ENCODE results near the gene PRR7. TPM values are rescaled to one million over a fixed set of nuclear protein-coding genes. Genes with fewer than 3 reads are reported as not detected.

The PRR7 gene
- total RNA-seq, 4 donors from 2014 or later: 5.1 to 11.2 (median 7.5) TPM

DNA sequence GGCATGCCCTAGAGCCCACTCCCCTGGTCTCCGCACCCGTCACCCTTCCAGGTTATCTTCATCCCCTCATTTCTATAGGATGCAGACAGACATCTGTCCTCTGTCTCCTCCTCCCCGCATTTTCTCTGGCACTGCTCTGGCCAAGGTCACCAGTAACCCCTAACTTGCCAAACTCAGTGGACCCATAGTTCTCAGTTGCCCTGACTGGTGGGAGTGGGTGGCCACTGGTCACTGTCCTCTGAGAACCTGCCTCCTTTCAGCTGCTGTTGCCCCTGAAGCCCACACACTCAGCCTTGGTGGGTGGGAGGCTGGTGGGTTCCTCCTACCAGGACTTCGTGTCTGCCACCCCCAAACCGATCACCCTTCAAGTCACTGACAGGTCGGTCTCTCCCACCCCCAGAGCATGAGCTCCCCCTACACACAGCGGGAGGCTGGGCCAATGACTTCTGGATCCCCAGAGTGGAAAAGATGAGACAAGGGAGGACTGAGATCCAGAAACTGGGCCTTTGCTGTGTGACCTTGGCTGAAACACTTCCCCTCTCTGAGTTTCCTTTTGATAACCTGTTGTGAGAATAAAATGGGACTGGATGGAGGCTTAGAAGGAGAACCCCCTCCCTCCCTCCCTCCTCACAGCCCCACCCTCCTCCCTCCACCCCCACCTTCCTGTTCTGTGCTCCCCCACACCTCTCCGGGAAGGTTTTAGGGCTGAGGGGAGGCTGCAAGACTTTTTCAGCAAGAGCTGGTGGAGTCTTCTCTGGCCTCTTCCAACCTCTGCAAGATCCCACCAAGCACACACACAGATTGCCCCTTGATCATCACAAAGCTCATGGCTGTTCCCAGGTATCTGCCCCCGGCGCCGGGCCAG, 29.2 kb downstream of the PRR7 start:
- peaks cover 0 to 85% (median 29%) of the 10 kb centered on the region in 4 donors for H3K4me1 ChIP-seq
- H3K27ac ChIP-seq: peak overlapping the region in 3 of 4 donors; percentile 23 to 97 (median 81)
- WGBS, 2 donors: 57 to 63% methylated on average over 11 of the region's 11 CpGs
- H3K4me3 ChIP-seq: no peak overlapping the region
- DNase-seq (ENCODE audit: low spot score in 2 of 2): no peak
- no peaks in the 10 kb centered on the region for H3K9me3 ChIP-seq
- TF ChIP-seq, protein P1, sequence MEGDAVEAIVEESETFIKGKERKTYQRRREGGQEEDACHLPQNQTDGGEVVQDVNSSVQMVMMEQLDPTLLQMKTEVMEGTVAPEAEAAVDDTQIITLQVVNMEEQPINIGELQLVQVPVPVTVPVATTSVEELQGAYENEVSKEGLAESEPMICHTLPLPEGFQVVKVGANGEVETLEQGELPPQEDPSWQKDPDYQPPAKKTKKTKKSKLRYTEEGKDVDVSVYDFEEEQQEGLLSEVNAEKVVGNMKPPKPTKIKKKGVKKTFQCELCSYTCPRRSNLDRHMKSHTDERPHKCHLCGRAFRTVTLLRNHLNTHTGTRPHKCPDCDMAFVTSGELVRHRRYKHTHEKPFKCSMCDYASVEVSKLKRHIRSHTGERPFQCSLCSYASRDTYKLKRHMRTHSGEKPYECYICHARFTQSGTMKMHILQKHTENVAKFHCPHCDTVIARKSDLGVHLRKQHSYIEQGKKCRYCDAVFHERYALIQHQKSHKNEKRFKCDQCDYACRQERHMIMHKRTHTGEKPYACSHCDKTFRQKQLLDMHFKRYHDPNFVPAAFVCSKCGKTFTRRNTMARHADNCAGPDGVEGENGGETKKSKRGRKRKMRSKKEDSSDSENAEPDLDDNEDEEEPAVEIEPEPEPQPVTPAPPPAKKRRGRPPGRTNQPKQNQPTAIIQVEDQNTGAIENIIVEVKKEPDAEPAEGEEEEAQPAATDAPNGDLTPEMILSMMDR (IDR thresholded peaks at IDR 0.05): no peak
- TF ChIP-seq EP300 (IDR thresholded peaks at IDR 0.05): no peak
- TF ChIP-seq POLR2A (IDR thresholded peaks at IDR 0.05): no peak
- no peaks in the 10 kb centered on the region for H3K36me3 ChIP-seq
- H3K27me3 ChIP-seq: no peaks in the 10 kb centered on the region

DNA sequence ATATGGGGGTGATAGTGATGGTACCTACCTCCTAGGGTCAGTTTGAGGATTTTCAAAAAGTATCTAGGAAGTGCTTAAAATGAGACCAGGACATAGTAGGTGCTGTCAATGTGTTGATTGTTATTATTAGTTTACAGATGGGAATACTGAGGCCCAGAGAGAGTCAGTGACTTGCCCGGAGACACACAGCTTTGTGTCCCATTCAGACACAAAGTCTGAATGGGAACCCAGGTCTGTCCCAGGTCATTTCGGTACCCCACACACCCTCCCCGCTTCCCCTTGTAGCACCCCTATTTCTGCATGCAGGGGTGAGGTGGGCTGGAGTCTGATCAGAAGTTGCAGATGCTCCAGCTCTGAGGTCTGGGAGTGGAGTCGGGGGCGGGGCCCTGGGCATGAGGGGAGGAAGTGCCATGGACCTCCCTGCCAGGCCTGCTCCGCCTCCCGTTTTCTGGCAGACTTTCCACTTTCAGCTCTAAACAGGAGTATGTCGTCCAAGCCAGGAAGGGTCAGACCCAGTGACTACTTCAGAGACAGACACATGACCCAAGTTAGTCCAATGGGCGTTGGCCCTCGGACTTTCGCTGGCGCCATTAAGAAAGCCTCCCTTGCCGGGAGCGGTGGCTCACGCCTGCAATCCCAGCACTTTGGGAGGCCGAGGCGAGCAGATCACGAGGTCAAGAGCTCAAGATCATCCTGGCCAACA, 30.1 kb downstream of the PRR7 start:
- Histone ChIP-seq H3K36me3 (peaks cover 0 to 8% (median 0%) of the 10 kb centered on the region in 3 donors), H3K4me3 (no peak overlapping the region), H3K4me1 (peaks cover 0 to 85% (median 25%) of the 10 kb centered on the region in 4 donors), H3K9me3 (no peaks in the 10 kb centered on the region), H3K27ac (peak overlapping the region in 2 of 4 donors; percentile 44 to 81), H3K27me3 (no peaks in the 10 kb centered on the region)
- TF ChIP-seq, protein P1 (IDR thresholded peaks at IDR 0.05): no peak
- TF ChIP-seq EP300 (IDR thresholded peaks at IDR 0.05) (no peak), POLR2A (IDR thresholded peaks at IDR 0.05) (no peak)
- peak in 1 of 2 donors; percentile 45 for DNase-seq (ENCODE audit: low spot score in 2 of 2)
- 65 to 68% methylated on average over 17 to 18 of the region's 18 CpGs for WGBS, 2 donors

DNA sequence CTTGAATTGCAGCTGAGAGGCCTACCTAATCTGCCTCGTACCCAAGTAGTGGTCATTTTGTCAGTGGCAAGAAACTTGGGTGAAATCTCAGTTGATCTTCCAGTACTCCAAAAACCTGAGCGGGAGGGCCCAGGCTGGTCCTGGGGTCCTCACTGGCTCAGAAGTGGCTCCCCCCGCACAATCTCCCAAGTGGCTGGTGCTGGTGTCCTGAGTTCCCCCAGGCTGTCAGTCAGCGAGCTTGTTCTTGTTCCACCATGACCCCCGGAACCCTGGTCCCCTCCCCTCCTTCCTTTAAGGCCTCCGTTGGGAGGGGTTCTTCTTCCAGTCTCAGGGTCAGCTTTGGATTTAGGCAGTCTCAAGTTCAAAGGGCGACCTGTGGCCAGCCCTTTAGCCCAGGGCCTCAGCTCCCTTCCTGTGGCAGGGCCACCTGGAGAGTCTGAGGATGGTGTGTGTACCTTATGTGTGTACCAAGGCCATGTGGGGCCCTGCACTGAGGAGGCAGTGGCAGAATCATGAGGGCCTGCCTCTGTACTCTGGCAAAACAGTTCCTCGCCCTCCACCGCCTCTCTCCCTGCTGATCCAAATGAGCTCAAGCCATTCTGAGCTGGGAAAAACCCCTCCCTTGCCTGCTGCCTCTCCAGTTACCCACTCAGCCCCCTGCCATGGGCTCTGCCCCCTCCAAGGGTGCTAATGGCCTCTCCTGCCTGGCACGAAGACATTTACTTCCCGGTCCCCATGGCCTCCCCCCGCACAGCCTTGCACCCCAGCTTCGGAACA, 31.3 kb downstream of the PRR7 start:
- H3K27me3 ChIP-seq: no peaks in the 10 kb centered on the region
- H3K9me3 ChIP-seq: no peaks in the 10 kb centered on the region
- WGBS, 2 donors: 82 to 88% methylated on average over 12 to 13 of the region's 13 CpGs
- H3K4me1 ChIP-seq: peaks cover 0 to 73% (median 14%) of the 10 kb centered on the region in 4 donors
- TF ChIP-seq EP300 (IDR thresholded peaks at IDR 0.05) (no peak), POLR2A (IDR thresholded peaks at IDR 0.05) (no peak)
- TF ChIP-seq, protein P1 (IDR thresholded peaks at IDR 0.05): no peak
- no peak for DNase-seq (ENCODE audit: low spot score in 2 of 2)
- peak overlapping the region in 3 of 4 donors; percentile 5 to 81 (median 44) for H3K27ac ChIP-seq
- no peak overlapping the region for H3K4me3 ChIP-seq
- peaks cover 0 to 17% (median 0%) of the 10 kb centered on the region in 3 donors for H3K36me3 ChIP-seq

DNA sequence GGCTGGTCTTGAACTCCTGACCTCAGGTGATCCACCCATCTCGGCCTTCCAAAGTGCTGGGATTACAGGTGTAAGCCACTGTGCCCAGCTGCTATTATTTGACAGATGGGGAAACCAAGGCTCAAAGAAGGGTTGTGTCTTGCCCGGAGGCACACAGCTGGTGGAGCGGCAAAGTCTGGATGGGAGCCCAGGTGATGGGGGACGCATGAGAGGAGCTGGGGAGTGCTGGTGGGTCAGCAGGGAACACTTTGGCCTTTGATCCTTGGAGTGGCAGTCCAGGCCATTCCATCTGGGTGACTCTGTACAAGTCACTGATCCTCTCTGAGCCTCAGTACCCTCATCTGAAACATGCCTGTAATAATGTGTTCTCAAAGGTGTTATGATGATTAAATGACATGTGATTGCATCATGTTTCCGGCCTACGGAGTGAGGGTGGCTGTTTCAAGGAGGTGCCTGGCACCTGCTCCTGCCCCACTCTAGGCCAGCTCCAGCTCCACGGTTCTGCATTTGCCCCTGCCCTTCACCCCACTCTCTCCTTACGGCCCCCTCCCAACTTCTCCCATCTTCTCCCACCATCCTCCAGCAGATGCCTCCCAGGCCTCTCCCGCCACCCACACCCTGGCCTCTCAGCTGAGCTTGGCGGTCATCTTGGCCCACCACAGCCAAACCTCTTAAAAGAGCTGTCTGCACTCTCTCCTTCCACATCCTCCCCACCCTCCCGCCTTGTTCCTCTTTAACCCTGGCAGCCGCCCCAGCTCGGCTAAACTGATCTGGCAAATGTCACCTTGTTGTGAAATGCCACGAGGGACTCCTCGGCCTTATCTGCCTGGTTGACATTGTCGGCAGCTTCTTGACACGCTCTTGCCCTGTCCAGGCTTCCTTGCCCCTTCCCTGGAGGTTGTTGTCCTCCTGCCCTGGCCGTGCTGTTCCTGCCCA, 32.4 kb downstream of the PRR7 start:
- WGBS, 2 donors: 42 to 46% methylated on average over 18 of the region's 18 CpGs
- peak; percentile 76 to 82 for DNase-seq (ENCODE audit: low spot score in 2 of 2)
- no peak overlapping the region for H3K4me3 ChIP-seq

More for the DNA sequence above, 32.4 kb downstream of the PRR7 start:
- Histone ChIP-seq H3K27ac (peak overlapping the region; percentile 5 to 83 (median 64)), H3K36me3 (peaks cover 0 to 27% (median 0%) of the 10 kb centered on the region in 3 donors), H3K9me3 (no peaks in the 10 kb centered on the region), H3K27me3 (no peaks in the 10 kb centered on the region), H3K4me1 (peaks cover 0 to 72% (median 14%) of the 10 kb centered on the region in 4 donors)
- TF ChIP-seq EP300 (IDR thresholded peaks at IDR 0.05) (peak in 1 of 2 donors; percentile 44), POLR2A (IDR thresholded peaks at IDR 0.05) (no peak)
